Measurements from ENCODE around the gene WWOX. TPM values are rescaled to one million over a fixed set of nuclear protein-coding genes. Genes with fewer than 3 reads are reported as not detected.
A peak's percentile ranks its signal among the peaks of the same experiment; 100 is the strongest.

WWOX gene
- total and polyA plus RNA-seq, 2 of the 13 experiments (the other 11 are each of a cell fraction or from before 2014, with no cell fraction given): 9.1 to 37.4 TPM

GRCh38 chr16:78130950-78131349 lies 31.5 kb downstream of the WWOX start (continued):
- peak; percentile 79; the same call in 1 of the 2 replicates for TF ChIP-seq ZNF646 (CRISPR knock-in tag; IDR thresholded peaks at IDR 0.05)
- no peak for TF ChIP-seq CHCHD3 (CRISPR knock-in tag; IDR thresholded peaks at IDR 0.05)
- TF ChIP-seq IKZF5 (CRISPR knock-in tag; IDR thresholded peaks at IDR 0.05): peak; percentile 68; the same call in 1 of the 2 replicates

- WGBS (ENCODE audit: low lambda C conversion rate): 1% methylated on average over 2 of the region's 2 CpGs
- in situ Hi-C loops (cut with HindIII; ENCODE audit: extremely low pct_ligation_motif_present, low pct_unique_long_range_greater_than_20kb) (loop anchor here (5.0 kb wide), 1 partner anchor 48 kb away; no protein-coding TSS in a partner anchor), intact Hi-C loops (cut with micrococcal nuclease; ENCODE audit: unreplicated experiment) (loop anchor here (2.0 to 5.0 kb wide), 2 partner anchors 67 to 353 kb away; no protein-coding TSS in a partner anchor)
- ATAC-seq: peak; percentile 88
- Histone ChIP-seq H3K4me1 (ENCODE audit: insufficient read depth, low read length) (peaks cover 59% of the 10 kb centered on the region), H3K4me2 (ENCODE audit: low read depth, low read length) (peak overlapping the region; percentile 72), H3K4me3 (replicated peaks in 1 of 3; ENCODE audit: insufficient read depth in 1 of 3, low read depth in 2 of 3, low read length in 3 of 3) (peak overlapping the region in 1 of 3 experiments; percentile 38; a peak in 1 of 6 replicates), H4K20me1 (ENCODE audit: insufficient read depth, low read length) (no peaks in the 10 kb centered on the region), H3K36me3 (replicated peaks in 1 of 2; ENCODE audit: control insufficient read depth in 1 of 2, insufficient read depth in 2 of 2, low read length in 2 of 2) (no peaks in the 10 kb centered on the region; a peak in 1 of 5 replicates), H3K9ac (ENCODE audit: insufficient read depth, low read depth, low read length) (no peak overlapping the region), H2AFZ (ENCODE audit: low read length) (no peak overlapping the region), H3K9me3 (ENCODE audit: low read length) (no peaks in the 10 kb centered on the region), H3K79me2 (ENCODE audit: insufficient read depth, low read length) (no peaks in the 10 kb centered on the region), H3K27ac (ENCODE audit: extremely low read length, insufficient read depth, low read length) (peak overlapping the region; percentile 64), H3K27me3 (ENCODE audit: control insufficient read depth in 1 of 2, insufficient read depth in 2 of 2, low read length in 2 of 2) (no peaks in the 10 kb centered on the region)
- no TSS peak for BruUV-seq (replicated peaks)
- ChIA-PET CTCF (ENCODE audit: low intra/inter-chr PET ratio, low total read pairs) (interaction anchor here (1.2 kb wide), 1 partner anchor 101 kb away, joined by 3 read pairs; no protein-coding TSS in a partner anchor), POLR2A (interaction anchor here (0.7 to 1.7 kb wide), 7 partner anchors 10 to 412 kb away, joined by 3 to 9 read pairs (median 4); partner anchors contain the start of genes NUDT7 and WWOX)
- peak; percentile 68 for FAIRE-seq
- peak; percentile 87 for DNase-seq (ENCODE audit: low spot score)
- no peak for TF ChIP-seq CHD2 (IDR thresholded peaks at IDR 0.05; ENCODE audit: low read depth, low read length)
- no peak for TF ChIP-seq ZNF782 (CRISPR knock-in tag; IDR thresholded peaks at IDR 0.05; ENCODE audit: borderline replicate concordance)
- peak; percentile 89; the same call in 1 of the 2 replicates for TF ChIP-seq FOXJ3 (CRISPR knock-in tag; IDR thresholded peaks at IDR 0.05; ENCODE audit: borderline replicate concordance)
- no peak for TF ChIP-seq ZNF614 (CRISPR knock-in tag; IDR thresholded peaks at IDR 0.05; ENCODE audit: borderline replicate concordance)
- TF ChIP-seq ZNF777 (CRISPR knock-in tag; IDR thresholded peaks at IDR 0.05): no peak
- TF ChIP-seq ZNF607 (CRISPR knock-in tag; IDR thresholded peaks at IDR 0.05; ENCODE audit: borderline replicate concordance): peak; percentile 26; the same call in 1 of the 2 replicates
- no peak for TF ChIP-seq NFYC (CRISPR knock-in tag; IDR thresholded peaks at IDR 0.05)
- TF ChIP-seq ZBTB33 (CRISPR knock-in tag; IDR thresholded peaks at IDR 0.05): no peak
- TF ChIP-seq WIZ (CRISPR knock-in tag; IDR thresholded peaks at IDR 0.05): no peak
These were observed 34.5 kb downstream of the WWOX start for GRCh38 chr16:78133919-78134318.
